Liver (tissue), 9 donors: Measurements from ENCODE around the gene FNBP1. TPM values are rescaled to one million over a fixed set of nuclear protein-coding genes. Genes with fewer than 3 reads are reported as not detected.

ENCODE experiments used
- DNase-seq: peaks from one replicate; pipeline ENCODE4 v3.0.0-alpha.2; 2017; ENCODE audit warnings: low spot score
- H3K27ac ChIP-seq, 2 donors: one replicate each; pipeline ENCODE4 v1.7.0; 2013; ENCODE audit warnings: inconsistent platforms in 2 of 2, low read length in 2 of 2, control low read depth in 1 of 2, low read depth in 1 of 2, mild to moderate bottlenecking in 1 of 2
- H3K27me3 ChIP-seq, 4 donors: one replicate each; pipeline versions ENCODE4 v1.6.1 to v1.7.0; 2013; ENCODE audit warnings: low read length in 3 of 4, inconsistent platforms in 1 of 4, mild to moderate bottlenecking in 1 of 4, moderate library complexity in 1 of 4; ENCODE audit not compliant: control insufficient read depth in 4 of 4, insufficient read depth in 4 of 4
- H3K36me3 ChIP-seq, 4 donors: one replicate each; pipeline versions ENCODE4 v1.6.1 to v1.7.0; 2013; ENCODE audit warnings: low read length in 3 of 4, mild to moderate bottlenecking in 3 of 4, low read depth in 1 of 4, moderate library complexity in 1 of 4; ENCODE audit not compliant: control insufficient read depth in 4 of 4, insufficient read depth in 3 of 4
- H3K4me1 ChIP-seq, 4 donors: one replicate each; pipeline versions ENCODE4 v1.6.1 to v1.7.0; 2013; ENCODE audit warnings: low read length in 3 of 4, mild to moderate bottlenecking in 3 of 4, moderate library complexity in 1 of 4; ENCODE audit not compliant: control insufficient read depth in 4 of 4, insufficient read depth in 4 of 4
- H3K4me3 ChIP-seq, 3 donors: one replicate each; pipeline versions ENCODE4 v1.6.1 to v1.7.0; 2013; ENCODE audit warnings: low read length in 3 of 3, control low read depth in 1 of 3, low read depth in 1 of 3, mild to moderate bottlenecking in 1 of 3
- H3K9ac ChIP-seq, 2 donors: one replicate each; pipeline ENCODE4 v1.7.0; 2013; ENCODE audit warnings: low read length in 2 of 2, mild to moderate bottlenecking in 2 of 2, moderate library complexity in 2 of 2, control low read depth in 1 of 2, low read depth in 1 of 2
- H3K9me3 ChIP-seq, 4 donors: one replicate each; pipeline versions ENCODE4 v1.6.1 to v1.7.0; 2013; ENCODE audit warnings: low read length in 3 of 4; ENCODE audit not compliant: control insufficient read depth in 4 of 4
- EGR1 ChIP-seq, 2 donors: IDR thresholded peaks; 2 replicates each; pipeline ENCODE4 v1.6.1; 2016 to 2018; ENCODE audit warnings: antibody characterized with exemption in 2 of 2, low read depth in 2 of 2
- FOXA1 ChIP-seq: IDR thresholded peaks from 2 replicates; pipeline ENCODE4 v1.6.1; 2016; ENCODE audit warnings: antibody characterized with exemption
- FOXA2 ChIP-seq: IDR thresholded peaks from 2 replicates; pipeline ENCODE4 v1.6.1; 2016; ENCODE audit warnings: antibody characterized with exemption
- GABPA ChIP-seq, 2 donors: IDR thresholded peaks in 1 of 2; conservative IDR thresholded peaks in 1 of 2; 2 replicates each; pipeline ENCODE4 v1.6.1; 2016; ENCODE audit warnings: antibody characterized with exemption in 2 of 2, mild to moderate bottlenecking in 1 of 2, moderate library complexity in 1 of 2
- HNF4A ChIP-seq, 2 donors: conservative IDR thresholded peaks; 2 replicates each; pipeline ENCODE4 v1.6.1; 2016; ENCODE audit warnings: antibody characterized with exemption in 2 of 2, mild to moderate bottlenecking in 2 of 2
- HNF4G ChIP-seq: IDR thresholded peaks from 2 replicates; pipeline ENCODE4 v1.6.1; 2016; ENCODE audit warnings: antibody characterized with exemption
- JUND ChIP-seq, 2 donors: IDR thresholded peaks; 2 replicates each; pipeline ENCODE4 v1.6.1; 2016; ENCODE audit warnings: antibody characterized with exemption in 2 of 2
- NR2F2 ChIP-seq: IDR thresholded peaks from 2 replicates; pipeline ENCODE4 v1.6.1; 2016; ENCODE audit warnings: antibody characterized with exemption
- RAD21 ChIP-seq, 2 donors: IDR thresholded peaks; 2 replicates each; pipeline ENCODE4 v1.6.1; 2016; ENCODE audit warnings: antibody characterized with exemption in 2 of 2, mild to moderate bottlenecking in 2 of 2
- RXRA ChIP-seq, 2 donors: IDR thresholded peaks; 2 replicates each; pipeline ENCODE4 v1.6.1; 2017 to 2018; ENCODE audit warnings: antibody characterized with exemption in 2 of 2, mild to moderate bottlenecking in 1 of 2
- SP1 ChIP-seq: IDR thresholded peaks from 2 replicates; pipeline ENCODE4 v1.6.1; 2018; ENCODE audit warnings: antibody characterized with exemption, mild to moderate bottlenecking
- TAF1 ChIP-seq: conservative IDR thresholded peaks from 2 replicates; pipeline ENCODE4 v1.6.1; 2016; ENCODE audit warnings: antibody characterized with exemption, mild to moderate bottlenecking
- YY1 ChIP-seq: IDR thresholded peaks from 2 replicates; pipeline ENCODE4 v1.6.1; 2016; ENCODE audit warnings: antibody characterized with exemption, mild to moderate bottlenecking
- WGBS: extraction: QIAGEN DNeasy Blood & Tissue Kit; methylation state at CpG from one replicate; pipeline ENCODE4 v1.1.7; 2013; 5-methylcytosine and 5-hydroxymethylcytosine counted together
- polyA plus RNA-seq, 2 donors: library from polyadenylated mRNA; stranded (reverse) in 1 of 2; unstranded in 1 of 2; fragments of 200-250 nt in 1 of 2; fragments of >200 nt in 1 of 2; fragmentation: Nextera tagmentation in 1 of 2; extraction: Ambion mirVana in 1 of 2; gene quantifications; one replicate each; pipeline versions ENCODE4 v1.2.1 to v1.2.3, GENCODE V29; 2013 to 2015
- total RNA-seq, 2 donors: library from RNA; depleted of rRNA; stranded (reverse); fragments of >200 nt; gene quantifications; one replicate each; pipeline ENCODE4 v1.2.3, GENCODE V29; 2014
- TF ChIP-seq, protein P1 (sequence below): IDR thresholded peaks from 2 replicates; pipeline ENCODE4 v1.6.1; 2016; ENCODE audit warnings: antibody characterized with exemption
- TF ChIP-seq, protein P2 (sequence below): IDR thresholded peaks from 2 replicates; pipeline ENCODE4 v1.6.1; 2016; ENCODE audit warnings: antibody characterized with exemption
- TF ChIP-seq, protein P3 (sequence below): fragments of 150-350 bp; IDR thresholded peaks from 2 replicates; pipeline ENCODE4 v1.5.1; 2017; ENCODE audit warnings: improper control_type of control experiment, low read depth, low read length; ENCODE audit not compliant: missing input control
- TF ChIP-seq, protein P4 (sequence below): IDR thresholded peaks from 2 replicates; pipeline ENCODE4 v1.6.1; 2016; ENCODE audit warnings: antibody characterized with exemption, mild to moderate bottlenecking
- donor health status: healthy.
- donor health status: healthy.
- donor health status: healthy.
- donor health status: healthy.
- donor health status: healthy.

Gene FNBP1
- total and polyA plus RNA-seq, 4 donors: 6.6 to 15.6 (median 12.3) TPM

DNA sequence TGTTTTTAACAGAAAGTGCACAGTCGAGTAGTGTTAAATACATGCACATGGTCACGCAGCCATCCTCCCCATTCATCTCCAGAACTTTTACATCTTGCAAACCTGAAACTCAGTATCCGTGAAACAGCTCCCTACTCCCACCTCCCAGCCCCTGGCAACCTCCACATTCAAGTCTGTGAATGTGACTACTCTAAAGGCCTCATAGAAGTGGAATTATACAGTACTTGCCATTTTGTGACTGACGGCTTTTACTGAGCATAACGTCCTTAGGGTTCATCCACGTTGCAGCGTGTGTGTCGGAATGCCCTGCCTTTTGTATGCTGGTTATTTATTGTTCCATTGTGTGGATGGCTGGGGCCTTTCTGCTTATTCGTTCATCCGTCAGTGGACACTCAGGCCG, 171.9 kb downstream of the FNBP1 start:
- no peak for DNase-seq
- H3K9me3 ChIP-seq: no peaks in the 10 kb centered on the region
- H3K36me3 ChIP-seq: peaks cover 4 to 31% (median 8%) of the 10 kb centered on the region in 4 donors
- no peaks in the 10 kb centered on the region for H3K27me3 ChIP-seq
- 95% methylated on average over 11 of the region's 11 CpGs for whole genome bisulfite sequencing
- peaks cover 0 to 12% (median 6%) of the 10 kb centered on the region in 4 donors for H3K4me1 ChIP-seq
- no peak overlapping the region for H3K9ac ChIP-seq
- no peak overlapping the region for H3K27ac ChIP-seq
- TF ChIP-seq GABPA (IDR thresholded peaks at IDR 0.05 in 1 of 2, conservative IDR thresholded peaks at IDR 0.05 in 1 of 2): no peak
- TF ChIP-seq, protein P1, sequence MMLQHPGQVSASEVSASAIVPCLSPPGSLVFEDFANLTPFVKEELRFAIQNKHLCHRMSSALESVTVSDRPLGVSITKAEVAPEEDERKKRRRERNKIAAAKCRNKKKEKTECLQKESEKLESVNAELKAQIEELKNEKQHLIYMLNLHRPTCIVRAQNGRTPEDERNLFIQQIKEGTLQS: no peak
- TF ChIP-seq EGR1 (IDR thresholded peaks at IDR 0.05; ENCODE audit: low read depth in 2 of 2): no peak
- no peak for TF ChIP-seq SP1
- no peak for TF ChIP-seq HNF4G
- no peak for TF ChIP-seq RXRA (IDR thresholded peaks at IDR 0.05)
- no peak for TF ChIP-seq FOXA1
- no peak for TF ChIP-seq JUND (IDR thresholded peaks at IDR 0.05)
- TF ChIP-seq HNF4A (conservative IDR thresholded peaks at IDR 0.05): no peak
- TF ChIP-seq TAF1: no peak
- TF ChIP-seq, protein P2, sequence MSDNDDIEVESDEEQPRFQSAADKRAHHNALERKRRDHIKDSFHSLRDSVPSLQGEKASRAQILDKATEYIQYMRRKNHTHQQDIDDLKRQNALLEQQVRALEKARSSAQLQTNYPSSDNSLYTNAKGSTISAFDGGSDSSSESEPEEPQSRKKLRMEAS: no peak
- no peak overlapping the region for H3K4me3 ChIP-seq

DNA sequence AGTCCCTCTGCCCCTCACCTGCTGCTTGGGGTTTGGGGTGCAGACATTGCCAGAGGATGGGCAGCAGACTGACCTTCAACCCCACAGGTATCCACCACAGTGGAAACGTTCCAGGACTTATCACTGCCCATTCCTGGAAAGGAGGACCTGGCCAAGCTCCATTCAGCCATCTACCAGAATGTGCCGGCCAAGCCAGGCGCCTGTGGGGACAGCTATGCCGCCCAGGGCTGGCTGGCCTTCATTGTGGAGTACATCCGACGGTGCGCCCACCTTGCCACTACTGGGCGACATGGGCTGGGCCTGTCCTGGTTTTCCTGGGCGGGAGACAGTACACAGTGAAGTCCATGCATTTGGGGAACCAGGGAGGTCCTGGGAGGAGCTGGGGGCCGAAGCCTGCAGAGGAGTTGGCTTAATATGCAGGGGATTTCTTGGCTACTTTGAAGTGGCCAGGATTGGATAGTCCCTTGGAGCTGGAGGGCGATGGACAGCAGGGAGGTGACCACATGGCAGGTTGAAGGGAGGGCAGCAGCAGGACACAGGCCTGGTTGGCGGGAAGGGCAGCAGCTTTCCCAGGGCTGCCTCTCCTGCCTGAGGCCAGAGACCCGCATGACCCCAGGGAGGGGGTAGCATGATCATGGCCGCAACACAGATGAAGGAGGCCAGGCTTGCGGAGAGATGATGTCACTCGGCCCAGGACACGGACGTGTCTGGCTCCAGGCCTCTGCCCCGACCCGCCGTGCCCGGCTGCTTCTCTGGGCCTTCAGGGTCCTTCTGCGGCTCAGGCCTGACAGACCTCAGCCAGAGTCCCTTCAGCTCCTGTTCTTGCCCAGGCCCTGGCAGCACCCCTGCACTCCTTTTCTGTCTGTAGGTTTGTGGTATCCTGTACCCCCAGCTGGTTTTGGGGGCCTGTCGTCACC, 173.1 kb downstream of the FNBP1 start:
- WGBS: 78% methylated on average over 24 of the region's 24 CpGs
- Histone ChIP-seq H3K36me3 (peaks cover 2 to 25% (median 11%) of the 10 kb centered on the region in 4 donors), H3K27ac (peak overlapping the region in 1 of 2 donors; percentile 25), H3K9ac (no peak overlapping the region), H3K4me1 (peaks cover 0 to 12% (median 6%) of the 10 kb centered on the region in 4 donors), H3K4me3 (no peak overlapping the region), H3K9me3 (no peaks in the 10 kb centered on the region), H3K27me3 (no peaks in the 10 kb centered on the region)
- DNase-seq: peak; percentile 29
- TF ChIP-seq SP1 (peak; percentile 38), JUND (IDR thresholded peaks at IDR 0.05) (no peak), RXRA (IDR thresholded peaks at IDR 0.05) (peak in 1 of 2 donors; percentile 29), HNF4A (conservative IDR thresholded peaks at IDR 0.05) (peak; percentile 48 to 53)
- TF ChIP-seq, protein P3, sequence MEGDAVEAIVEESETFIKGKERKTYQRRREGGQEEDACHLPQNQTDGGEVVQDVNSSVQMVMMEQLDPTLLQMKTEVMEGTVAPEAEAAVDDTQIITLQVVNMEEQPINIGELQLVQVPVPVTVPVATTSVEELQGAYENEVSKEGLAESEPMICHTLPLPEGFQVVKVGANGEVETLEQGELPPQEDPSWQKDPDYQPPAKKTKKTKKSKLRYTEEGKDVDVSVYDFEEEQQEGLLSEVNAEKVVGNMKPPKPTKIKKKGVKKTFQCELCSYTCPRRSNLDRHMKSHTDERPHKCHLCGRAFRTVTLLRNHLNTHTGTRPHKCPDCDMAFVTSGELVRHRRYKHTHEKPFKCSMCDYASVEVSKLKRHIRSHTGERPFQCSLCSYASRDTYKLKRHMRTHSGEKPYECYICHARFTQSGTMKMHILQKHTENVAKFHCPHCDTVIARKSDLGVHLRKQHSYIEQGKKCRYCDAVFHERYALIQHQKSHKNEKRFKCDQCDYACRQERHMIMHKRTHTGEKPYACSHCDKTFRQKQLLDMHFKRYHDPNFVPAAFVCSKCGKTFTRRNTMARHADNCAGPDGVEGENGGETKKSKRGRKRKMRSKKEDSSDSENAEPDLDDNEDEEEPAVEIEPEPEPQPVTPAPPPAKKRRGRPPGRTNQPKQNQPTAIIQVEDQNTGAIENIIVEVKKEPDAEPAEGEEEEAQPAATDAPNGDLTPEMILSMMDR: no peak

DNA sequence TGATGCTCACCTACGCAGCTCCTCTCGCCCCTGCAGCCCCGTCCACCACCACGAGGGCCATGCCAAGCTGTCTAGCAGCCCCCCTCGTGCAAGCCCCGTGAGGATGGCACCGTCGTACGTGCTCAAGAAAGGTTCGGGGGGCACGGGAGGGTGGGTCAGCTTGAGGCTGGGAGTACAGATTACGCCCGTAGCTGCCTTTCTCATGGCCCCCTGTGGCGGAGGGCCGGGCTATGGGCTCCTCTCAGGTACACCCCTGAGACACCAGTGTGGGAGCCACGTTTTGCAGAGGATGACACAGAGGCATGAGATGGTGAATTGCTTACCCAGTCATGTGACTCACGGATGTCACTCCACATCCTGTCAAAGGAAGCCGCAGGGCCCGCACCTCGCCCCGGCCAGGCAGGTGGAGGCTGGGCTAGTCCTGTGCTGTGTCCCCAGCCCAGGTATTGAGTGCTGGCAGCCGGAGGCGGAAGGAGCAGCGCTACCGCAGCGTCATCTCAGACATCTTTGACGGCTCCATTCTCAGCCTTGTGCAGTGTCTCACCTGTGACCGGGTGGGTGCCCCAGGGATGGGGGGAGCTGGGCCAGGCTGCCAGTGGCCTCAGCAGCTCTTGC, 174.0 kb downstream of the FNBP1 start:
- Histone ChIP-seq H3K9me3 (no peaks in the 10 kb centered on the region), H3K27ac (peak overlapping the region in 1 of 2 donors; percentile 25), H3K9ac (no peak overlapping the region), H3K4me3 (no peak overlapping the region), H3K36me3 (peaks cover 2 to 18% (median 7%) of the 10 kb centered on the region in 4 donors), H3K27me3 (no peaks in the 10 kb centered on the region), H3K4me1 (peaks cover 0 to 12% (median 6%) of the 10 kb centered on the region in 4 donors)
- WGBS: 87% methylated on average over 28 of the region's 28 CpGs
- DNase-seq: peak; percentile 29
- no peak for TF ChIP-seq NR2F2
- no peak for TF ChIP-seq RAD21 (IDR thresholded peaks at IDR 0.05)
- no peak for TF ChIP-seq YY1
- no peak for TF ChIP-seq FOXA2
- TF ChIP-seq HNF4G: no peak
- TF ChIP-seq TAF1: no peak
- TF ChIP-seq GABPA (IDR thresholded peaks at IDR 0.05 in 1 of 2, conservative IDR thresholded peaks at IDR 0.05 in 1 of 2): no peak
- TF ChIP-seq, protein P2: no peak
- no peak for TF ChIP-seq SP1
- TF ChIP-seq JUND (IDR thresholded peaks at IDR 0.05): no peak
- no peak for TF ChIP-seq FOXA1
- TF ChIP-seq RXRA (IDR thresholded peaks at IDR 0.05): no peak
- TF ChIP-seq, protein P1: no peak
- no peak for TF ChIP-seq HNF4A (conservative IDR thresholded peaks at IDR 0.05)
- TF ChIP-seq, protein P4, sequence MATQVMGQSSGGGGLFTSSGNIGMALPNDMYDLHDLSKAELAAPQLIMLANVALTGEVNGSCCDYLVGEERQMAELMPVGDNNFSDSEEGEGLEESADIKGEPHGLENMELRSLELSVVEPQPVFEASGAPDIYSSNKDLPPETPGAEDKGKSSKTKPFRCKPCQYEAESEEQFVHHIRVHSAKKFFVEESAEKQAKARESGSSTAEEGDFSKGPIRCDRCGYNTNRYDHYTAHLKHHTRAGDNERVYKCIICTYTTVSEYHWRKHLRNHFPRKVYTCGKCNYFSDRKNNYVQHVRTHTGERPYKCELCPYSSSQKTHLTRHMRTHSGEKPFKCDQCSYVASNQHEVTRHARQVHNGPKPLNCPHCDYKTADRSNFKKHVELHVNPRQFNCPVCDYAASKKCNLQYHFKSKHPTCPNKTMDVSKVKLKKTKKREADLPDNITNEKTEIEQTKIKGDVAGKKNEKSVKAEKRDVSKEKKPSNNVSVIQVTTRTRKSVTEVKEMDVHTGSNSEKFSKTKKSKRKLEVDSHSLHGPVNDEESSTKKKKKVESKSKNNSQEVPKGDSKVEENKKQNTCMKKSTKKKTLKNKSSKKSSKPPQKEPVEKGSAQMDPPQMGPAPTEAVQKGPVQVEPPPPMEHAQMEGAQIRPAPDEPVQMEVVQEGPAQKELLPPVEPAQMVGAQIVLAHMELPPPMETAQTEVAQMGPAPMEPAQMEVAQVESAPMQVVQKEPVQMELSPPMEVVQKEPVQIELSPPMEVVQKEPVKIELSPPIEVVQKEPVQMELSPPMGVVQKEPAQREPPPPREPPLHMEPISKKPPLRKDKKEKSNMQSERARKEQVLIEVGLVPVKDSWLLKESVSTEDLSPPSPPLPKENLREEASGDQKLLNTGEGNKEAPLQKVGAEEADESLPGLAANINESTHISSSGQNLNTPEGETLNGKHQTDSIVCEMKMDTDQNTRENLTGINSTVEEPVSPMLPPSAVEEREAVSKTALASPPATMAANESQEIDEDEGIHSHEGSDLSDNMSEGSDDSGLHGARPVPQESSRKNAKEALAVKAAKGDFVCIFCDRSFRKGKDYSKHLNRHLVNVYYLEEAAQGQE: no peak
